CD14-positive monocyte (primary cell): Measurements from ENCODE around the gene KDM6A. TPM values are rescaled to one million over a fixed set of nuclear protein-coding genes. Genes with fewer than 3 reads are reported as not detected.

Experiments
- DNase-seq, 3 donors: peaks; one replicate each; pipeline ENCODE4 v3.0.0-alpha.2; 2011 to 2022
- H2AFZ ChIP-seq: 2 replicates; pipeline ENCODE4 v1.6.0; 2012; ENCODE audit warnings: mild to moderate bottlenecking, low read depth, low read length, inconsistent platforms; ENCODE audit not compliant: insufficient read depth, poor library complexity, severe bottlenecking
- H3K27ac ChIP-seq, 2 donors: 1 replicate in 1 of 2; 2 replicates in 1 of 2; pipeline ENCODE4 v1.5.1; 2012 to 2013; ENCODE audit warnings: low read length in 2 of 2, control low read depth in 1 of 2, inconsistent platforms in 1 of 2, low read depth in 1 of 2, mild to moderate bottlenecking in 1 of 2
- H3K27me3 ChIP-seq, 2 donors: one replicate each; pipeline versions ENCODE4 v1.6.0 to v1.6.1; 2011 to 2013; ENCODE audit warnings: low read length in 2 of 2; ENCODE audit not compliant: control insufficient read depth in 2 of 2, insufficient read depth in 2 of 2
- H3K36me3 ChIP-seq, 2 donors: replicated peaks in 1 of 2; 1 replicate in 1 of 2; 2 replicates in 1 of 2; pipeline versions ENCODE4 v1.5.1 to v1.6.1; 2012 to 2013; ENCODE audit warnings: low read length in 2 of 2, control low read depth in 1 of 2, inconsistent platforms in 1 of 2, mild to moderate bottlenecking in 1 of 2; ENCODE audit not compliant: insufficient read depth in 2 of 2, control insufficient read depth in 1 of 2
- H3K4me1 ChIP-seq, 2 donors: 1 replicate in 1 of 2; 2 replicates in 1 of 2; pipeline versions ENCODE4 v1.5.1 to v1.6.1; 2012 to 2013; ENCODE audit warnings: low read length in 2 of 2, control low read depth in 1 of 2, inconsistent platforms in 1 of 2, mild to moderate bottlenecking in 1 of 2, moderate library complexity in 1 of 2; ENCODE audit not compliant: insufficient read depth in 2 of 2, control insufficient read depth in 1 of 2
- H3K4me2 ChIP-seq: replicated peaks from 2 replicates; pipeline ENCODE3; 2012; ENCODE audit warnings: low read length, moderate library complexity, mild to moderate bottlenecking; ENCODE audit not compliant: poor library complexity, severe bottlenecking; ENCODE audit errors: extremely low read depth
- H3K4me3 ChIP-seq, 3 experiments: fragments of 200-600 bp in 1 of 3; sonication (generic) in 1 of 3; replicated peaks in 1 of 3; 1 replicate in 2 of 3; 2 replicates in 1 of 3; pipeline ENCODE4 v1.5.1; 2011 to 2013; ENCODE audit warnings: low read length in 3 of 3, mild to moderate bottlenecking in 3 of 3, control low read depth in 2 of 3, low read depth in 2 of 3, inconsistent platforms in 1 of 3, moderate library complexity in 1 of 3
- H3K79me2 ChIP-seq: 2 replicates; pipeline ENCODE4 v1.6.0; 2012; ENCODE audit warnings: mild to moderate bottlenecking, control low read depth, inconsistent platforms, low read length, moderate library complexity; ENCODE audit not compliant: insufficient read depth
- H3K9ac ChIP-seq: 2 replicates; pipeline ENCODE4 v1.6.0; 2017; ENCODE audit warnings: low read length, mild to moderate bottlenecking; ENCODE audit not compliant: insufficient read depth, poor library complexity, severe bottlenecking
- H3K9me3 ChIP-seq, 2 donors: replicated peaks in 1 of 2; 1 replicate in 1 of 2; 2 replicates in 1 of 2; pipeline versions ENCODE4 v1.5.1 to v1.6.1; 2012 to 2013; ENCODE audit warnings: low read length in 2 of 2, control low read depth in 1 of 2; ENCODE audit not compliant: control insufficient read depth in 1 of 2, insufficient read depth in 1 of 2
- H4K20me1 ChIP-seq: 2 replicates; pipeline ENCODE4 v1.6.0; 2012; ENCODE audit warnings: mild to moderate bottlenecking, low read length, control low read depth, moderate library complexity; ENCODE audit not compliant: insufficient read depth
- H3K27ac Mint-ChIP-seq, 7 donors: one replicate each; pipeline ENCODE4 v1.8.0; 2020; ENCODE audit warnings: mild to moderate bottlenecking in 7 of 7, mixed read lengths in 7 of 7, moderate library complexity in 6 of 7, inconsistent platforms in 2 of 7
- H3K27me3 Mint-ChIP-seq, 3 donors: one replicate each; pipeline ENCODE4 v1.8.0; 2021 to 2022; ENCODE audit warnings: low read depth in 3 of 3, mild to moderate bottlenecking in 3 of 3, mixed read lengths in 3 of 3, moderate library complexity in 3 of 3, inconsistent platforms in 1 of 3
- H3K36me3 Mint-ChIP-seq, 2 donors: one replicate each; pipeline ENCODE4 v1.8.0; 2020; ENCODE audit warnings: mixed read lengths in 2 of 2, inconsistent platforms in 1 of 2, mild to moderate bottlenecking in 1 of 2
- H3K4me1 Mint-ChIP-seq: one replicate; pipeline ENCODE4 v1.8.0; 2020; ENCODE audit warnings: mild to moderate bottlenecking, mixed read lengths
- H3K4me3 Mint-ChIP-seq, 2 donors: one replicate each; pipeline ENCODE4 v1.8.0; 2020; ENCODE audit warnings: mild to moderate bottlenecking in 2 of 2, mixed read lengths in 2 of 2, moderate library complexity in 1 of 2
- H3K9me3 Mint-ChIP-seq, 7 donors: one replicate each; pipeline ENCODE4 v1.8.0; 2020 to 2022; ENCODE audit warnings: mixed read lengths in 7 of 7, mild to moderate bottlenecking in 6 of 7, moderate library complexity in 6 of 7, inconsistent platforms in 2 of 7
- WGBS: methylation state at CpG from one replicate; pipeline ENCODE4 v1.1.5; 2013; ENCODE audit warnings: missing lambda C conversion rate; ENCODE audit not compliant: insufficient coverage; 5-methylcytosine and 5-hydroxymethylcytosine counted together
- intact Hi-C, 2 donors: fragments of 100-400 bp; cut with micrococcal nuclease; formaldehyde crosslinking; loops; one replicate each; pipeline versions ENCODE4 v1.15.0 to v1.15.1; 2023
- polyA plus RNA-seq, 3 donors: library from polyadenylated mRNA; depleted of rRNA in 1 of 3; unstranded in 2 of 3; stranded (reverse) in 1 of 3; fragments of 300-500 nt in 2 of 3; fragments of >200 nt in 1 of 3; fragmentation: Illumina TruSeq in 2 of 3; gene quantifications; 1 replicate in 2 of 3; 2 replicates in 1 of 3; pipeline ENCODE4 v1.2.3, GENCODE V29; 2012 to 2021
- TF ChIP-seq, protein P1 (sequence below): fragments of 200-600 bp; IDR thresholded peaks from one replicate; pipeline ENCODE4 v1.8.0; 2022; ENCODE audit warnings: antibody characterized with exemption, mild to moderate bottlenecking

The KDM6A gene
- polyA plus RNA-seq, 3 donors = 7.6 to 35.0 (median 13.8) TPM

DNA sequence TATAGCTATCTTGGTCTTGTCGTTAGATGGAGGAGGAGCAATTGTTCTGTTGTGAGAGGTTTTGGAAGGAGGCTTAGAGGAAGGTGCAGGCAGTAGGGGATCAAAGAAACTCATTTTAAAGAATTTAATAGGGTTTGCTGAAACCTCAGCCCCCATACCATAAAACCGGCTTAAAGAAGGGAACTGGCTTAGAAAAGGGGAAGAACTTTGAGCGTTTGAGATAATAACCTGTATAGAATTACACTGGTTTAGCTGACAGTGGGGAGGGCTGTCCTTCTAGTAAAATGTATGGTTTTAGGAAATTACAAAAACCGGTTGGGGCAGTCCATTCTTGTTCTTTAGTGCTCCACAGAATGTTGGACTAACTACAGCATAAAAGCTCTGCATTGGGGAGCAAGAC, 128.1 kb downstream of the KDM6A start:
- peak overlapping the region in 1 of 2 donors; percentile 20 for H3K27ac ChIP-seq
- H3K4me1 ChIP-seq = peaks cover 20 to 29% of the 10 kb centered on the region in 2 donors
- H3K4me1 Mint-ChIP-seq = peaks cover 45% of the 10 kb centered on the region

DNA sequence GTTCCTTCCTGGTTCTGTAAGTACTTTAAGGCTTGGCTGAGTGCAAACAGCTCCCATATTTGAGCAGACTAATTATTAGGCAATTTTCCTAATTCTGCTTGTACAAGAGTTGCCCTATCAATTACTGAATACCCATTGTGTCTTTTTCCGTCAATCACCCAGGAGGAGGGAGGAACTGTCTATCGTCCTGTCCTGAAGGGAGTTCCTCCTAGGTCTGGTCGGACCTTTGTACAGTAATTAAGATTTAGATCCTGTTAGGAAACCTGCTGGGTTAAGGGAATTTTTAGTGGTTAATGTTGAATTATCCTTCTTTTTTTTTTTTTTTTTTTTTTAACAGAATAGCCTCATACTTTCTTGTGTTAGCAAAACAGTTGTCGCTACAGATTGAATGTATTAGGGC, 130.1 kb downstream of the KDM6A start:
- H3K4me1 Mint-ChIP-seq = peaks cover 43% of the 10 kb centered on the region
- H3K27me3 ChIP-seq = no peaks in the 10 kb centered on the region
- no peak for DNase-seq
- TF ChIP-seq, protein P1, sequence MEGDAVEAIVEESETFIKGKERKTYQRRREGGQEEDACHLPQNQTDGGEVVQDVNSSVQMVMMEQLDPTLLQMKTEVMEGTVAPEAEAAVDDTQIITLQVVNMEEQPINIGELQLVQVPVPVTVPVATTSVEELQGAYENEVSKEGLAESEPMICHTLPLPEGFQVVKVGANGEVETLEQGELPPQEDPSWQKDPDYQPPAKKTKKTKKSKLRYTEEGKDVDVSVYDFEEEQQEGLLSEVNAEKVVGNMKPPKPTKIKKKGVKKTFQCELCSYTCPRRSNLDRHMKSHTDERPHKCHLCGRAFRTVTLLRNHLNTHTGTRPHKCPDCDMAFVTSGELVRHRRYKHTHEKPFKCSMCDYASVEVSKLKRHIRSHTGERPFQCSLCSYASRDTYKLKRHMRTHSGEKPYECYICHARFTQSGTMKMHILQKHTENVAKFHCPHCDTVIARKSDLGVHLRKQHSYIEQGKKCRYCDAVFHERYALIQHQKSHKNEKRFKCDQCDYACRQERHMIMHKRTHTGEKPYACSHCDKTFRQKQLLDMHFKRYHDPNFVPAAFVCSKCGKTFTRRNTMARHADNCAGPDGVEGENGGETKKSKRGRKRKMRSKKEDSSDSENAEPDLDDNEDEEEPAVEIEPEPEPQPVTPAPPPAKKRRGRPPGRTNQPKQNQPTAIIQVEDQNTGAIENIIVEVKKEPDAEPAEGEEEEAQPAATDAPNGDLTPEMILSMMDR = no peak
- peaks cover 19 to 26% of the 10 kb centered on the region in 2 donors for H3K4me1 ChIP-seq
- H3K4me3 ChIP-seq = no peak overlapping the region
- no peak overlapping the region for H3K9ac ChIP-seq
- H3K79me2 ChIP-seq = peaks cover 85% of the 10 kb centered on the region
- H3K27me3 Mint-ChIP-seq = no peaks in the 10 kb centered on the region
- no peak overlapping the region for H2AFZ ChIP-seq
- H4K20me1 ChIP-seq = peaks cover 95% of the 10 kb centered on the region
- no peak overlapping the region for H3K4me3 Mint-ChIP-seq
- H3K9me3 ChIP-seq = no peaks in the 10 kb centered on the region
- H3K4me2 ChIP-seq = no peak overlapping the region
- H3K9me3 Mint-ChIP-seq = peaks cover 0 to 5% (median 0%) of the 10 kb centered on the region in 7 donors
- intact Hi-C loops = no loop called here
- H3K27ac ChIP-seq = no peak overlapping the region
- H3K27ac Mint-ChIP-seq = peak overlapping the region in 1 of 7 donors; percentile 0
- H3K36me3 ChIP-seq = no peaks in the 10 kb centered on the region
- whole genome bisulfite sequencing = no CpG with 5 or more reads among the region's 4 CpGs
- H3K36me3 Mint-ChIP-seq = peaks cover 4 to 21% of the 10 kb centered on the region in 2 donors

More for the DNA sequence above, 128.1 kb downstream of the KDM6A start:
- Histone ChIP-seq H3K4me2 (no peak overlapping the region), H3K9me3 (no peaks in the 10 kb centered on the region), H4K20me1 (peaks cover 95% of the 10 kb centered on the region), H3K9ac (no peak overlapping the region), H3K79me2 (peaks cover 85% of the 10 kb centered on the region), H3K36me3 (no peaks in the 10 kb centered on the region), H3K4me3 (no peak overlapping the region), H3K27me3 (no peaks in the 10 kb centered on the region), H2AFZ (no peak overlapping the region)
- no CpG with 5 or more reads among the region's 4 CpGs for WGBS
- Mint-ChIP-seq H3K27ac (peak overlapping the region in 4 of 7 donors; percentile 33 to 73 (median 52)), H3K27me3 (no peaks in the 10 kb centered on the region), H3K36me3 (peaks cover 2 to 16% of the 10 kb centered on the region in 2 donors), H3K9me3 (peaks cover 0 to 2% (median 0%) of the 10 kb centered on the region in 7 donors), H3K4me3 (no peak overlapping the region)
- intact Hi-C loops = no loop called here
- no peak for DNase-seq
- TF ChIP-seq, protein P1 = no peak
